ENCODE measurements around the gene SFXN3. TPM values are rescaled to one million over a fixed set of nuclear protein-coding genes. Genes with fewer than 3 reads are reported as not detected.

The SFXN3 gene
- total and polyA plus RNA-seq, 2 of the 13 experiments (the other 11 are each of a cell fraction or from before 2014, with no cell fraction given) = 16.8 to 71.5 TPM

DNA sequence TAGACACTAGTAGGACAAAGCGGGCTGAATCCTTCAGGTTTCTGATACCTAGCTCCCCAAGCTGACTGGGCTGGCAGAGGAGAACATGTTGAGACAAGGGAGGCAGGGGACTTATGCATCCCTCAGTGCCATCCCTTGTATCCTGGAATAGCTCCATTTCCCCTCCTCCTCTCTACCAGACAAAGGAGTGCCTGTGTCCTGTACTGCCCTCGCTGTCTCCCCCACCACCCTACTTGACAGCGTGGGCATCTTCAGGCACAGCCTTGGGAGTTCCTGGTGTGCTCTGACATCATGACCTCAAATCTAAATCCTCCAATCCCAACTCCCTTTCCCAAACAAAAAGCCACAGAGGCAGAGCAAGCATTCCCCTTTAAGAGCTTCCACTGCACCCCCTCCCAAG, 9.0 kb downstream of the SFXN3 start:
- WGBS (ENCODE audit: low lambda C conversion rate) = 93% methylated on average over 3 of the region's 3 CpGs
- peaks cover 9 to 31% of the 10 kb centered on the region in 2 experiments; a peak in 3 of 5 replicates for H3K36me3 ChIP-seq (replicated peaks in 1 of 2; ENCODE audit: control insufficient read depth in 1 of 2, insufficient read depth in 2 of 2, low read length in 2 of 2)
- H3K4me1 ChIP-seq (ENCODE audit: insufficient read depth, low read length) = peaks cover 48% of the 10 kb centered on the region
- BruUV-seq (replicated peaks) = no TSS peak
- intact Hi-C loops (cut with micrococcal nuclease; ENCODE audit: unreplicated experiment) (no loop called here), in situ Hi-C loops (cut with HindIII; ENCODE audit: extremely low pct_ligation_motif_present, low pct_unique_long_range_greater_than_20kb) (no loop called here)
- no peak overlapping the region for H3K27ac ChIP-seq (ENCODE audit: extremely low read length, insufficient read depth, low read length)
- H3K9me3 ChIP-seq (ENCODE audit: low read length) = no peaks in the 10 kb centered on the region
- ATAC-seq (no peak), FAIRE-seq (no peak), DNase-seq (ENCODE audit: low spot score) (no peak)
- ChIA-PET CTCF (ENCODE audit: low intra/inter-chr PET ratio, low total read pairs) (interaction anchor here (4.2 kb wide), 1 partner anchor 27 kb away, joined by 45 read pairs; no protein-coding TSS in a partner anchor), POLR2A (interaction anchor here (1.6 to 5.9 kb wide), 2 partner anchors 11 to 24 kb away, joined by 4 to 141 read pairs; partner anchors contain the start of gene KAZALD1)
- no peak overlapping the region for H3K4me3 ChIP-seq (replicated peaks in 1 of 3; ENCODE audit: insufficient read depth in 1 of 3, low read depth in 2 of 3, low read length in 3 of 3)
- no peaks in the 10 kb centered on the region for H3K79me2 ChIP-seq (ENCODE audit: insufficient read depth, low read length)
- H4K20me1 ChIP-seq (ENCODE audit: insufficient read depth, low read length) = no peaks in the 10 kb centered on the region
- no peak for TF ChIP-seq ZSCAN20 (CRISPR knock-in tag; IDR thresholded peaks at IDR 0.05; ENCODE audit: borderline replicate concordance)
- TF ChIP-seq EP300 (IDR thresholded peaks at IDR 0.05; ENCODE audit: low read depth in 2 of 2, low read length in 2 of 2) = no peak
- no peak for TF ChIP-seq EP300 (CRISPR knock-in tag; IDR thresholded peaks at IDR 0.05; ENCODE audit: borderline replicate concordance)
- TF ChIP-seq ETV5 (CRISPR knock-in tag; IDR thresholded peaks at IDR 0.05; ENCODE audit: borderline replicate concordance) = no peak
- TF ChIP-seq, protein P1, sequence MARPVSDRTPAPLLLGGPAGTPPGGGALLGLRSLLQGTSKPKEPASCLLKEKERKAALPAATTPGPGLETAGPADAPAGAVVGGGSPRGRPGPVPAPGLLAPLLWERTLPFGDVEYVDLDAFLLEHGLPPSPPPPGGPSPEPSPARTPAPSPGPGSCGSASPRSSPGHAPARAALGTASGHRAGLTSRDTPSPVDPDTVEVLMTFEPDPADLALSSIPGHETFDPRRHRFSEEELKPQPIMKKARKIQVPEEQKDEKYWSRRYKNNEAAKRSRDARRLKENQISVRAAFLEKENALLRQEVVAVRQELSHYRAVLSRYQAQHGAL (CRISPR knock-in tag; IDR thresholded peaks at IDR 0.05; ENCODE audit: not compliant biosample characterization) = no peak
- no peak for TF ChIP-seq HNF4A (CRISPR knock-in tag; IDR thresholded peaks at IDR 0.05)
- TF ChIP-seq TP53 (CRISPR knock-in tag; conservative IDR thresholded peaks at IDR 0.05) = no peak
- TF ChIP-seq, protein P2, sequence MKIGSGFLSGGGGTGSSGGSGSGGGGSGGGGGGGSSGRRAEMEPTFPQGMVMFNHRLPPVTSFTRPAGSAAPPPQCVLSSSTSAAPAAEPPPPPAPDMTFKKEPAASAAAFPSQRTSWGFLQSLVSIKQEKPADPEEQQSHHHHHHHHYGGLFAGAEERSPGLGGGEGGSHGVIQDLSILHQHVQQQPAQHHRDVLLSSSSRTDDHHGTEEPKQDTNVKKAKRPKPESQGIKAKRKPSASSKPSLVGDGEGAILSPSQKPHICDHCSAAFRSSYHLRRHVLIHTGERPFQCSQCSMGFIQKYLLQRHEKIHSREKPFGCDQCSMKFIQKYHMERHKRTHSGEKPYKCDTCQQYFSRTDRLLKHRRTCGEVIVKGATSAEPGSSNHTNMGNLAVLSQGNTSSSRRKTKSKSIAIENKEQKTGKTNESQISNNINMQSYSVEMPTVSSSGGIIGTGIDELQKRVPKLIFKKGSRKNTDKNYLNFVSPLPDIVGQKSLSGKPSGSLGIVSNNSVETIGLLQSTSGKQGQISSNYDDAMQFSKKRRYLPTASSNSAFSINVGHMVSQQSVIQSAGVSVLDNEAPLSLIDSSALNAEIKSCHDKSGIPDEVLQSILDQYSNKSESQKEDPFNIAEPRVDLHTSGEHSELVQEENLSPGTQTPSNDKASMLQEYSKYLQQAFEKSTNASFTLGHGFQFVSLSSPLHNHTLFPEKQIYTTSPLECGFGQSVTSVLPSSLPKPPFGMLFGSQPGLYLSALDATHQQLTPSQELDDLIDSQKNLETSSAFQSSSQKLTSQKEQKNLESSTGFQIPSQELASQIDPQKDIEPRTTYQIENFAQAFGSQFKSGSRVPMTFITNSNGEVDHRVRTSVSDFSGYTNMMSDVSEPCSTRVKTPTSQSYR (CRISPR knock-in tag; IDR thresholded peaks at IDR 0.05; ENCODE audit: borderline replicate concordance) = no peak
- TF ChIP-seq ZNF33A (CRISPR knock-in tag; IDR thresholded peaks at IDR 0.05; ENCODE audit: borderline replicate concordance) = no peak
- TF ChIP-seq, protein P3, sequence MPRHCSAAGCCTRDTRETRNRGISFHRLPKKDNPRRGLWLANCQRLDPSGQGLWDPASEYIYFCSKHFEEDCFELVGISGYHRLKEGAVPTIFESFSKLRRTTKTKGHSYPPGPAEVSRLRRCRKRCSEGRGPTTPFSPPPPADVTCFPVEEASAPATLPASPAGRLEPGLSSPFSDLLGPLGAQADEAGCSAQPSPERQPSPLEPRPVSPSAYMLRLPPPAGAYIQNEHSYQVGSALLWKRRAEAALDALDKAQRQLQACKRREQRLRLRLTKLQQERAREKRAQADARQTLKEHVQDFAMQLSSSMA (CRISPR knock-in tag; IDR thresholded peaks at IDR 0.05) = no peak
- TF ChIP-seq ZFP82 (CRISPR knock-in tag; IDR thresholded peaks at IDR 0.05; ENCODE audit: borderline replicate concordance) = no peak
- no peak overlapping the region for H3K9ac ChIP-seq (ENCODE audit: insufficient read depth, low read depth, low read length)
- H2AFZ ChIP-seq (ENCODE audit: low read length) = no peak overlapping the region
- no peaks in the 10 kb centered on the region for H3K27me3 ChIP-seq (ENCODE audit: control insufficient read depth in 1 of 2, insufficient read depth in 2 of 2, low read length in 2 of 2)
- H3K4me2 ChIP-seq (ENCODE audit: low read depth, low read length) = no peak overlapping the region
